ENCODE data around the gene OR7C1.

DNA sequence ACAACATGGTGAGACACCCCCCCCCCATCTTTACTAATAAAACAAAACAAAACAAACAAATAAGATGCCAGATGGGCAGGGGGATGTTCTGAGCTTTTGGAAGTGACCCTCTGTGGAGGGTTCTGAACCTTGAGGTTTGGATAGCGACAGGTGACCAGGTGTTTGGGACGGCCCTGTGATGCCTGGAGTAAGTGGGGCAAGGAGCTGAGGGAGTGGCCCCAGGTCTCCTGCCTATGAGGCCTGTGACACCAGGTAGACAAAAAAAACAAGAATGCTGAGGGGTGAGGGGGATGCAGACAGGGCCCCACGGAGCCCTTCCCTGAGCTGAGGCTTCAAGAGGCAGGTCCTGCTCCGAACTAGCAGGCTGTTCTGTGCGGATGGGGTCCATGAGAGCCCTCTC lies 65.8 kb downstream of the OR7C1 start:
- TF ChIP-seq CEBPB (IDR thresholded peaks at IDR 0.05) (no peak), REST (IDR thresholded peaks at IDR 0.05; ENCODE audit: low read depth) (no peak), TCF12 (IDR thresholded peaks at IDR 0.05; ENCODE audit: low read depth) (no peak), TAF1 (IDR thresholded peaks at IDR 0.05; ENCODE audit: low read depth) (no peak), MAX (IDR thresholded peaks at IDR 0.05) (no peak), YY1 (IDR thresholded peaks at IDR 0.05; ENCODE audit: low read depth) (no peak), FOXM1 (IDR thresholded peaks at IDR 0.05; ENCODE audit: borderline replicate concordance, low read depth) (no peak), EP300 (IDR thresholded peaks at IDR 0.05; ENCODE audit: borderline replicate concordance) (no peak), CREB1 (IDR thresholded peaks at IDR 0.05; ENCODE audit: low read depth) (no peak), NFIC (IDR thresholded peaks at IDR 0.05) (no peak), RAD21 (IDR thresholded peaks at IDR 0.05; ENCODE audit: low read depth) (no peak)
